Neutrophil (primary cell): ENCODE results near the gene PLSCR4.
A peak's percentile ranks its signal among the peaks of the same experiment; 100 is the strongest.

ENCODE experiments used
- H3K27ac ChIP-seq: fragments of 200-600 bp; sonication (generic); 2 replicates; pipeline ENCODE4 v1.5.1; 2016; ENCODE audit warnings: mild to moderate bottlenecking, moderate library complexity
- H3K27me3 ChIP-seq: fragments of 200-600 bp; sonication (generic); 2 replicates; pipeline ENCODE4 v1.6.0; 2016; ENCODE audit warnings: mild to moderate bottlenecking
- H3K36me3 ChIP-seq: fragments of 200-600 bp; sonication (generic); 2 replicates; pipeline ENCODE4 v1.5.1; 2017
- H3K4me1 ChIP-seq, 2 experiments: fragments of 200-600 bp in 1 of 2; sonication (generic) in 1 of 2; 1 replicate in 1 of 2; 2 replicates in 1 of 2; pipeline versions ENCODE4 v1.5.1 to v1.6.1; 2013 to 2016; ENCODE audit warnings: low read depth in 1 of 2, low read length in 1 of 2, mild to moderate bottlenecking in 1 of 2, moderate library complexity in 1 of 2; ENCODE audit not compliant: control insufficient read depth in 1 of 2, insufficient read depth in 1 of 2
- H3K4me3 ChIP-seq, 2 experiments: fragments of 200-600 bp in 1 of 2; sonication (generic) in 1 of 2; 1 replicate in 1 of 2; 2 replicates in 1 of 2; pipeline ENCODE4 v1.5.1; 2013 to 2016; ENCODE audit warnings: low read depth in 1 of 2, low read length in 1 of 2, mild to moderate bottlenecking in 1 of 2, moderate library complexity in 1 of 2
- H3K9me3 ChIP-seq: fragments of 200-600 bp; sonication (generic); 2 replicates; pipeline ENCODE4 v1.5.1; 2016
- TF ChIP-seq, protein P1 (sequence below): fragments of 200-600 bp; sonication (generic); IDR thresholded peaks from 2 replicates; pipeline ENCODE4 v1.5.1; 2016; ENCODE audit warnings: antibody characterized with exemption

The PLSCR4 gene

GRCh38 chr3:146162561-146162960 is 88.3 kb downstream of the PLSCR4 start:
- Histone ChIP-seq H3K27ac (no peak overlapping the region), H3K36me3 (no peaks in the 10 kb centered on the region), H3K4me3 (no peak overlapping the region), H3K27me3 (peaks cover 83% of the 10 kb centered on the region), H3K9me3 (no peaks in the 10 kb centered on the region), H3K4me1 (peaks cover 7 to 16% of the 10 kb centered on the region in 2 experiments)
- TF ChIP-seq, protein P1, sequence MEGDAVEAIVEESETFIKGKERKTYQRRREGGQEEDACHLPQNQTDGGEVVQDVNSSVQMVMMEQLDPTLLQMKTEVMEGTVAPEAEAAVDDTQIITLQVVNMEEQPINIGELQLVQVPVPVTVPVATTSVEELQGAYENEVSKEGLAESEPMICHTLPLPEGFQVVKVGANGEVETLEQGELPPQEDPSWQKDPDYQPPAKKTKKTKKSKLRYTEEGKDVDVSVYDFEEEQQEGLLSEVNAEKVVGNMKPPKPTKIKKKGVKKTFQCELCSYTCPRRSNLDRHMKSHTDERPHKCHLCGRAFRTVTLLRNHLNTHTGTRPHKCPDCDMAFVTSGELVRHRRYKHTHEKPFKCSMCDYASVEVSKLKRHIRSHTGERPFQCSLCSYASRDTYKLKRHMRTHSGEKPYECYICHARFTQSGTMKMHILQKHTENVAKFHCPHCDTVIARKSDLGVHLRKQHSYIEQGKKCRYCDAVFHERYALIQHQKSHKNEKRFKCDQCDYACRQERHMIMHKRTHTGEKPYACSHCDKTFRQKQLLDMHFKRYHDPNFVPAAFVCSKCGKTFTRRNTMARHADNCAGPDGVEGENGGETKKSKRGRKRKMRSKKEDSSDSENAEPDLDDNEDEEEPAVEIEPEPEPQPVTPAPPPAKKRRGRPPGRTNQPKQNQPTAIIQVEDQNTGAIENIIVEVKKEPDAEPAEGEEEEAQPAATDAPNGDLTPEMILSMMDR = no peak

DNA sequence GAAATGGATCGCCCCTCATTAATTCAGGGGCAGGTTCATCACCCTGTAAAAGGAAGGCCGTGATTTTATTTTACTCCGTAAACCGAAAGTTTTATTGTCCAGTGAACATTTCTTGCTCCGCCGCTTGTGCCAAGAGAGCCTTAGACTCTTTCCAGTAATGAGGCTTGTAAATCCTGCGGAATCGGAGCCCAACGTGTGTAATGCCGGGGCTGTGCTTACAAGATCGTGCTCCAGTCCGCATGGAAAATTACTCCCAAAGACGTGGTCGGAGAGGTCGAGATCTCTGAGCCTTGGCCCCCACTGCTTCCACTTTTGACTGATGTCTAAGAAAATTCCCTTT is 89.3 kb downstream of the PLSCR4 start:
- H3K4me1 ChIP-seq = peaks cover 7 to 16% of the 10 kb centered on the region in 2 experiments

DNA sequence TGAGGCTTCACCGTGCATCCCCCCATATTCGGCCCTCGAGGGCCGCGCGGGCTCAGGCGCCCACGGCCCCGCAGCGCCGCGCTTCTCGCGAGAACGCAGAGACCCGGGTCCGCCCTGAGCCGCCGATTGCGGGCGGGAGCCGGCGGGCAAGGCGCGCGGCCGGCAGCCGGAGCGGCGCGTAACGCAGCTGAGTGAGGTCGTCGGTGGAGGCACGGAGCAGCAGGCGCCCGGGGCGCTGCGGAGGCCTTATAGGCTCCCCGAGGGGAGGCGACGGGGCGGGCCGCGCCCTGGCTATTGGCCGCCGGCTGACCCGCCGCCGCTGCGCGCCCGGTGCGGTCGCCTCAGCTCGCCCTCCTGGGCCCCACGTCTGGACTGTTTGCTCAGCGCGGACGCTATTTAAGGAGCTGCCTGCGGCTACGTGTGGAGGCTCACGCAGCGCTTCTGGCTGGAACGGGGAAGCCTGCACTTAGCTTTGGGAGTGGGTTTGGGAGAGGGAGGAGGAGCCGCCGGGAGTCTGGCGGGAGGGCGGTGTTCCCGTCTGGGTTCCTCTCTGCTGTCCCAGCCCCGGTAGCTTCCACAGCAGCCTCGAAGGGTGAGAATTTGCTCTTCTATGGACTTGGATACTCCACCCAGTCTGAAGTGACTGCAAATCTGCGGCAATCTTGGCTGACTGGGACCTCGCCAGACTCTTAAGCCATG is 89.8 kb downstream of the PLSCR4 start, which contains the start of gene PLOD2:
Gene PLOD2, minus strand, starts transcription at position 221 of the 699 bp plus-strand sequence. Its CDS starts 195 bp downstream, at position 26.
- Histone ChIP-seq H3K4me3 (peak within 1 kb of the TSS; percentile 23 to 43), H3K9me3 (no peaks in the 10 kb centered on the region), H3K4me1 (peaks cover 7 to 16% of the 10 kb centered on the region in 2 experiments), H3K27me3 (peaks cover 94% of the 10 kb centered on the region), H3K36me3 (no peaks in the 10 kb centered on the region), H3K27ac (no peak within 1 kb of the TSS)
- TF ChIP-seq, protein P1 = no peak

More for the DNA sequence above, 89.3 kb downstream of the PLSCR4 start:
- Histone ChIP-seq H3K27me3 (peaks cover 93% of the 10 kb centered on the region), H3K4me3 (peak overlapping the region in 1 of 2 experiments; percentile 43), H3K27ac (no peak overlapping the region), H3K36me3 (no peaks in the 10 kb centered on the region), H3K9me3 (no peaks in the 10 kb centered on the region)
- TF ChIP-seq, protein P1 = no peak

GRCh38 chr3:146160321-146160963 is 90.5 kb downstream of the PLSCR4 start:
- no peaks in the 10 kb centered on the region for H3K9me3 ChIP-seq
- no peak overlapping the region for H3K27ac ChIP-seq
- peaks cover 89% of the 10 kb centered on the region for H3K27me3 ChIP-seq
- H3K4me3 ChIP-seq = peak overlapping the region in 1 of 2 experiments; percentile 43
- TF ChIP-seq, protein P1 = no peak
- peaks cover 7 to 16% of the 10 kb centered on the region in 2 experiments for H3K4me1 ChIP-seq
- H3K36me3 ChIP-seq = no peaks in the 10 kb centered on the region

GRCh38 chr3:146159616-146160320 is 91.1 kb downstream of the PLSCR4 start:
- H3K9me3 ChIP-seq = no peaks in the 10 kb centered on the region
- no peaks in the 10 kb centered on the region for H3K36me3 ChIP-seq
- peaks cover 7 to 16% of the 10 kb centered on the region in 2 experiments for H3K4me1 ChIP-seq
- TF ChIP-seq, protein P1 = no peak
- peaks cover 83% of the 10 kb centered on the region for H3K27me3 ChIP-seq
- H3K27ac ChIP-seq = no peak overlapping the region
- no peak overlapping the region for H3K4me3 ChIP-seq
